GM12865 (cell line): ENCODE data around the gene CEP295NL.

ENCODE experiments used
- DNase-seq: peaks from one replicate; pipeline ENCODE4 v3.0.0; 2010; ENCODE audit warnings: low read depth
- H3K4me3 ChIP-seq: 2 replicates; pipeline ENCODE4 v1.5.1; 2011; ENCODE audit warnings: mild to moderate bottlenecking, low read depth, low read length, control low read depth
- CTCF ChIP-seq: IDR thresholded peaks from 2 replicates; pipeline ENCODE4 v1.5.1; 2011; ENCODE audit warnings: low read length, control low read depth, low read depth, inconsistent platforms; ENCODE audit not compliant: insufficient read depth; ENCODE audit errors: missing control alignments

The CEP295NL gene

GRCh38 chr17:78925662-78926555 is 22.9 kb upstream of the CEP295NL start:
- no peak for TF ChIP-seq CTCF
- H3K4me3 ChIP-seq: no peak overlapping the region
- no peak for DNase-seq

- peak; percentile 32 for DNase-seq
- peak; percentile 19 for TF ChIP-seq CTCF
- no peak within 1 kb of the TSS for H3K4me3 ChIP-seq
These were observed 22.2 kb upstream of the CEP295NL start, which contains the start of gene TIMP2 for GRCh38 chr17:78925234-78925633. TSS of gene TIMP2 (minus strand) at chr17:78925387. CDS start at chr17:78925088, 299 bp downstream.

GRCh38 chr17:78924481-78925151 is 21.6 kb upstream of the CEP295NL start:
- DNase-seq: no peak

GRCh38 chr17:78923660-78924453 is 20.9 kb upstream of the CEP295NL start:
- DNase-seq: peak; percentile 56
- H3K4me3 ChIP-seq: no peak overlapping the region
- TF ChIP-seq CTCF: no peak

More at GRCh38 chr17:78924481-78925151, 21.6 kb upstream of the CEP295NL start:
- TF ChIP-seq CTCF: no peak
- no peak overlapping the region for H3K4me3 ChIP-seq

- no peak overlapping the region for H3K4me3 ChIP-seq
- DNase-seq: no peak
These were observed 20.0 kb upstream of the CEP295NL start for GRCh38 chr17:78922816-78923498.

More at GRCh38 chr17:78922816-78923498, 20.0 kb upstream of the CEP295NL start:
- no peak for TF ChIP-seq CTCF
